ENCODE results near the gene ATG2B.

Gene ATG2B

DNA sequence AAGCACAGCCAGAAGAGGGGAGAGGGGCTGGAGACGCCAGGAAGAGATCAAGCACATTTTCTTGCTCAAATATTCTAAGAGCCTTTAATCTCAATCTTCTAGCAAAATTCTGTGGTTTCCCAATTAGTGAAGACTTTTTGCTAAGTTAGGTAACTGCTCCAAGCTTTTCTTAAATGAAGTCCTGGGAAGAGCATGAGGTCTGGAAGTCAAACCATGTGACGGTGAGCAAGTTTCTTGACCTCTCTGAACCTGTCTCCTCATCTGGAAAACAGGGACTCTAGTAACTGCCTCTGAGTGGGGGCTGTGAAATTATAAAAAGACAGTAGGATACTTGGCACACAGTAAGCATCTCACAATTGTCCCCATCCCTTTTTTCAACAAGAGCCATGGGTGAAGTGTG is 83.0 kb downstream of the ATG2B start:
- H3K4me3 ChIP-seq (ENCODE audit: low read length), result no peak overlapping the region
- H3K79me2 ChIP-seq (ENCODE audit: control insufficient read depth, insufficient read depth, low read length), result no peaks in the 10 kb centered on the region
- H3K23ac ChIP-seq (ENCODE audit: low read length), result no peak overlapping the region
- no peak overlapping the region for H3K18ac ChIP-seq (ENCODE audit: low read length)
- H3K56ac ChIP-seq (ENCODE audit: low read length), result no peak overlapping the region
- no peak overlapping the region for H4K5ac ChIP-seq (ENCODE audit: low read length)
- H3K27me3 ChIP-seq (ENCODE audit: insufficient read depth, low read length, poor library complexity), result no peaks in the 10 kb centered on the region
- no peak overlapping the region for H3K4ac ChIP-seq (ENCODE audit: low read depth, low read length)
- no peak overlapping the region for H2BK5ac ChIP-seq (ENCODE audit: low read length)
- H3K9ac ChIP-seq (ENCODE audit: low read length), result no peak overlapping the region
- no peak overlapping the region for H3K4me2 ChIP-seq (ENCODE audit: low read length)
- no peak for DNase-seq
- H2BK120ac ChIP-seq (ENCODE audit: low read depth, low read length), result no peak overlapping the region
- no peak overlapping the region for H4K8ac ChIP-seq (ENCODE audit: low read depth, low read length)
- H2BK15ac ChIP-seq (replicated peaks; ENCODE audit: low read depth), result no peak overlapping the region
- no peaks in the 10 kb centered on the region for H3K79me1 ChIP-seq (ENCODE audit: low read length)
- no CpG with 5 or more reads among the region's 2 CpGs for WGBS (ENCODE audit: extremely low coverage, insufficient coverage, low lambda C conversion rate)
- no peaks in the 10 kb centered on the region for H3K4me1 ChIP-seq (ENCODE audit: control insufficient read depth, low read depth, low read length)
- no peak overlapping the region for H3K27ac ChIP-seq (ENCODE audit: low read depth, low read length)
- H3K36me3 ChIP-seq (ENCODE audit: control insufficient read depth, insufficient read depth, low read length), result no peaks in the 10 kb centered on the region
- H2AK5ac ChIP-seq (ENCODE audit: low read length), result no peak overlapping the region

DNA sequence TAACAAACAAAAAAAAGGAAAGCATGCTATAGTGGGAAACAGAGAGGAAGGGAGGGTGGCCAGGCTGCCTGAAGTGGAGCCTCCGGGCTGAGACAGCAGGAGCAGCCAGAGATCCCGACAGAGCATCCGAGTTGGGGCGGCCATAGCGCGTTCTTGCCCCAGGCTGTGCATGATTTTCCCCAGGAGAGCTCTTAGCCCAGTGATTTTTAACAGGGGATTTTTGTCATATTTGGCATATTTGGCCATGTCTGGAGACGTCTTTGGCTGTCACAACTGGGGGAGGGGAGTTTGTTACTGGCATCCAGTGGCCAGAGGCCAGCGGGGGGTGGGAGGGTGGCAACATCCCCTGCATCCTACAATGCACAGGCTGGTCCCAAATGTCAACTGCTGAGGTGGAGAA is 83.6 kb downstream of the ATG2B start:
- H3K27ac ChIP-seq (ENCODE audit: low read depth, low read length), result no peak overlapping the region
- no peaks in the 10 kb centered on the region for H3K4me1 ChIP-seq (ENCODE audit: control insufficient read depth, low read depth, low read length)
- no peak overlapping the region for H2BK15ac ChIP-seq (replicated peaks; ENCODE audit: low read depth)
- H3K23ac ChIP-seq (ENCODE audit: low read length), result no peak overlapping the region
- H3K79me1 ChIP-seq (ENCODE audit: low read length), result no peaks in the 10 kb centered on the region
- no peak overlapping the region for H2BK5ac ChIP-seq (ENCODE audit: low read length)
- H2AK5ac ChIP-seq (ENCODE audit: low read length), result no peak overlapping the region
- no CpG with 5 or more reads among the region's 8 CpGs for WGBS (ENCODE audit: extremely low coverage, insufficient coverage, low lambda C conversion rate)
- H3K18ac ChIP-seq (ENCODE audit: low read length), result no peak overlapping the region
- no peak overlapping the region for H2BK120ac ChIP-seq (ENCODE audit: low read depth, low read length)
- H3K36me3 ChIP-seq (ENCODE audit: control insufficient read depth, insufficient read depth, low read length), result no peaks in the 10 kb centered on the region
- no peak for DNase-seq
- H3K9ac ChIP-seq (ENCODE audit: low read length), result no peak overlapping the region
- no peak overlapping the region for H3K4me2 ChIP-seq (ENCODE audit: low read length)
- no peak overlapping the region for H3K56ac ChIP-seq (ENCODE audit: low read length)
- H3K79me2 ChIP-seq (ENCODE audit: control insufficient read depth, insufficient read depth, low read length), result no peaks in the 10 kb centered on the region
- no peak overlapping the region for H4K5ac ChIP-seq (ENCODE audit: low read length)
- H3K27me3 ChIP-seq (ENCODE audit: insufficient read depth, low read length, poor library complexity), result no peaks in the 10 kb centered on the region
- H4K8ac ChIP-seq (ENCODE audit: low read depth, low read length), result no peak overlapping the region
- H3K4ac ChIP-seq (ENCODE audit: low read depth, low read length), result no peak overlapping the region
- H3K4me3 ChIP-seq (ENCODE audit: low read length), result no peak overlapping the region

DNA sequence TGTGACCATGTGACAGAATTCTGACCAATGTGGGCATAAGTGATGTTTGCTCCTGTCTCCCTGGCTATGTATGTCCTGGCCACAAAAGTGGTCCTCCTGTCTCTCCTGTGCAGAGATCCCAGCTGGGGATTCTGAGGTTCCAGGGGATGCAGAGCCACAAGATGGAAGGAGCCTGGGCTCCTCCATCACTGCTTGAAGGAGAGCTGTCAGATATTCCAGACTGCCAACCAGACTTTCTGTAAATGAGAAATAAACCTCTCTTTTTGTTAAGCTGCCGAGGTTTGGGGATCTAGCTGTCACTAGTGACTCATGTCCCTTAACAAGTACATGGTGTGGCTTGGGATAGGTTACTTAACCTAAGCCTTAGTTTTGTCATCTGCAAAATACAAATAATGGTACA is 85.3 kb downstream of the ATG2B start:
- Histone ChIP-seq H3K23ac (ENCODE audit: low read length) (no peak overlapping the region), H3K4me1 (ENCODE audit: control insufficient read depth, low read depth, low read length) (no peaks in the 10 kb centered on the region), H3K4me3 (ENCODE audit: low read length) (no peak overlapping the region), H3K79me2 (ENCODE audit: control insufficient read depth, insufficient read depth, low read length) (no peaks in the 10 kb centered on the region), H3K27ac (ENCODE audit: low read depth, low read length) (no peak overlapping the region), H3K4ac (ENCODE audit: low read depth, low read length) (no peak overlapping the region), H4K8ac (ENCODE audit: low read depth, low read length) (no peak overlapping the region), H2AK5ac (ENCODE audit: low read length) (no peak overlapping the region), H3K4me2 (ENCODE audit: low read length) (no peak overlapping the region), H3K27me3 (ENCODE audit: insufficient read depth, low read length, poor library complexity) (no peaks in the 10 kb centered on the region), H3K56ac (ENCODE audit: low read length) (no peak overlapping the region), H3K18ac (ENCODE audit: low read length) (no peak overlapping the region), H3K36me3 (ENCODE audit: control insufficient read depth, insufficient read depth, low read length) (no peaks in the 10 kb centered on the region), H2BK5ac (ENCODE audit: low read length) (no peak overlapping the region), H4K5ac (ENCODE audit: low read length) (no peak overlapping the region), H3K79me1 (ENCODE audit: low read length) (no peaks in the 10 kb centered on the region), H2BK15ac (replicated peaks; ENCODE audit: low read depth) (no peak overlapping the region), H3K9ac (ENCODE audit: low read length) (no peak overlapping the region), H2BK120ac (ENCODE audit: low read depth, low read length) (no peak overlapping the region)
- WGBS (ENCODE audit: extremely low coverage, insufficient coverage, low lambda C conversion rate), result no CpG with 5 or more reads among the region's 1 CpG
- no peak for DNase-seq

DNA sequence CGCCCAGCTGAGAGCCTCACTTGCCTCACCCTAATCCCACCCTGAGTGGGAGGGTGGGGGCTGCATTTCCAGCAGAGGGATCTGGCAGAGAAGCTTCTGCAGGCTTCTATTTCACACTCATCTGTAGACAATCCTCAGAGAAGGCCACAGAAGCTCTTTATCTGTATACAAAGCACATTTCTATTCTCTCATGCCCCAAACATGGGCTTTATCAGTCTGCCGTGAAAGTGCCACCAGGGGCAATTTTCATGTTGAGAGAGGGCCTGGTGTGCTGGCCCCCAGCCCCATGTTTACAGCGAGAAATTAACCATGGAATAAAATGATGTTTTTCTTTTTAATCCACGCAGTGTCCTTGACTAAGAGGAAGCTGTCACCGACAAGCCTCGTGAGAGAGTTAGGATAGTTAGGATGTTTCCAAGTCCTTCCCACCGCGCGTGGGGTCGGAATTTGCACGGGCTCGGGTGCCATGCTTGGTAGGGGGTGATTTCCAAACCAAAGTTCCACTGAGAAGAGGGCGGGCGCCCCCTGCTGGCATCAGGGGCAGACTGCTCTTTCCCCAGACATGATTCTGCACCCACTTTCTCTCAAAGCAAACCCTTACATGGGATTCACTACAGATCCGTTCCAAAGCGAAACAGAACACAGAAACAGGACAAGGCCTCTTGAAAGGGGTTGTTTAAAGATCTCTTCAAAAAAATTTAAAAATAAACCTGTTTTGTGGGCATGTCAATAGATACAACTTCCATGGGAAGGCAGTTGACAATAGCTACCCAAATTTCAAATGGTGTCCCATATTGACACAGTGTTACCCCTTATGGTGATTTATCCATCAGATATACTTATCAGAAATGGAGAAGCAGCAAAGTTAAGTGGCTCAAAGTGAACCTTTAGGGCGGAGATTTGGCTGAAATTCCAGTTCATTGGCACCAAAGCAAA is 87.7 kb downstream of the ATG2B start:
- H3K27ac ChIP-seq (ENCODE audit: low read depth, low read length), result no peak overlapping the region
- H3K36me3 ChIP-seq (ENCODE audit: control insufficient read depth, insufficient read depth, low read length), result no peaks in the 10 kb centered on the region
- no peaks in the 10 kb centered on the region for H3K79me1 ChIP-seq (ENCODE audit: low read length)
- H3K4me2 ChIP-seq (ENCODE audit: low read length), result no peak overlapping the region
- no peak overlapping the region for H2BK5ac ChIP-seq (ENCODE audit: low read length)
- no peak overlapping the region for H3K4me3 ChIP-seq (ENCODE audit: low read length)
- no peaks in the 10 kb centered on the region for H3K79me2 ChIP-seq (ENCODE audit: control insufficient read depth, insufficient read depth, low read length)
- no peak overlapping the region for H3K9ac ChIP-seq (ENCODE audit: low read length)
- no CpG with 5 or more reads among the region's 17 CpGs for WGBS (ENCODE audit: extremely low coverage, insufficient coverage, low lambda C conversion rate)
- no peak overlapping the region for H2BK15ac ChIP-seq (replicated peaks; ENCODE audit: low read depth)
- H3K27me3 ChIP-seq (ENCODE audit: insufficient read depth, low read length, poor library complexity), result no peaks in the 10 kb centered on the region
- no peak overlapping the region for H2BK120ac ChIP-seq (ENCODE audit: low read depth, low read length)
- H3K23ac ChIP-seq (ENCODE audit: low read length), result no peak overlapping the region
- no peak overlapping the region for H4K8ac ChIP-seq (ENCODE audit: low read depth, low read length)
- no peak overlapping the region for H3K4ac ChIP-seq (ENCODE audit: low read depth, low read length)
- H3K56ac ChIP-seq (ENCODE audit: low read length), result peak overlapping the region; percentile 5
- DNase-seq, result peak; percentile 63
- no peak overlapping the region for H3K18ac ChIP-seq (ENCODE audit: low read length)
- no peaks in the 10 kb centered on the region for H3K4me1 ChIP-seq (ENCODE audit: control insufficient read depth, low read depth, low read length)
- H2AK5ac ChIP-seq (ENCODE audit: low read length), result no peak overlapping the region
- no peak overlapping the region for H4K5ac ChIP-seq (ENCODE audit: low read length)

DNA sequence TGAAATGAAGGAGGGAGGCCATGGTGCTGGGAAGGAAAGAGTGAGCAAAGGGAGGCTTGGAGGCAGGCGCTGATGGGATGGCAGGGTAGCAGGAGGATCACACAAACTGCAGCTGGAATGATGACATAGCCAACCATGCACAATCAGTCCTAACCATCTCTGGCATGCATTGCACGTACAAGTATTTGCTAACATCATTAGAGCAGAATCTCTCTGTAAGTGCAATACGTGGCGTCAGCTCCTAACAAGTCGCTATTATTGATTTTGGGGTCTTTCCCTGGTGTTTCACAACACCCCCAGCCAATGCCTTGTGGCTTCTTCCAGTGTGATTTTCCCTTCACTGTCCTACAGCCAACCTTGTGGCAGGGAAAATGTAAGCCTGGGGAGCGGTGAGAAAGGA is 88.6 kb downstream of the ATG2B start:
- WGBS (ENCODE audit: extremely low coverage, insufficient coverage, low lambda C conversion rate), result no CpG with 5 or more reads among the region's 6 CpGs

DNA sequence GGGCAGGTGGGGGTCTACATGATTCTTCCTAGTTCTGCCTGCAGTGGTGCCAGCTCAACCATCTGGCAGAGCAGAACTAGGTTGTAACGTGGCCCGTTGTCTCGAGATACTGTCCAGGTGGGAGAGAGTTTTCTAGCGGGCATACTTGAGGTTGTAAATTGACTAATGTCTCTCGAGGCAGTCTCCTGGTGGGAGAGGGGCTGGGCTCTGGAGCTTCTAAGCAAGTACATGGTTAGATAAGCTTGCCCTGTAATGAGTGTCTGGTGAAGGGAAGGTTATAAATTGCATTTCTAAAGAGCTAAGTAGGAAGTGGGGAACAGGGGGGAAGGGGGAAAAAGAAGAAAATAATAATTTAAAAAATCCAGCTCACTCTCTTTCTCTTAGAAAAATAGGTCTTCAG is 89.0 kb downstream of the ATG2B start:
- Histone ChIP-seq H3K9ac (ENCODE audit: low read length) (no peak overlapping the region), H3K27ac (ENCODE audit: low read depth, low read length) (no peak overlapping the region), H2AK5ac (ENCODE audit: low read length) (no peak overlapping the region), H3K18ac (ENCODE audit: low read length) (no peak overlapping the region), H3K56ac (ENCODE audit: low read length) (no peak overlapping the region), H2BK120ac (ENCODE audit: low read depth, low read length) (no peak overlapping the region), H4K8ac (ENCODE audit: low read depth, low read length) (no peak overlapping the region), H3K36me3 (ENCODE audit: control insufficient read depth, insufficient read depth, low read length) (no peaks in the 10 kb centered on the region), H3K23ac (ENCODE audit: low read length) (no peak overlapping the region), H3K4me3 (ENCODE audit: low read length) (no peak overlapping the region), H3K79me2 (ENCODE audit: control insufficient read depth, insufficient read depth, low read length) (no peaks in the 10 kb centered on the region), H3K4ac (ENCODE audit: low read depth, low read length) (no peak overlapping the region), H3K4me1 (ENCODE audit: control insufficient read depth, low read depth, low read length) (no peaks in the 10 kb centered on the region), H4K5ac (ENCODE audit: low read length) (no peak overlapping the region), H2BK5ac (ENCODE audit: low read length) (no peak overlapping the region), H3K4me2 (ENCODE audit: low read length) (no peak overlapping the region), H3K27me3 (ENCODE audit: insufficient read depth, low read length, poor library complexity) (no peaks in the 10 kb centered on the region), H2BK15ac (replicated peaks; ENCODE audit: low read depth) (no peak overlapping the region), H3K79me1 (ENCODE audit: low read length) (no peaks in the 10 kb centered on the region)
- DNase-seq, result no peak
- no CpG with 5 or more reads among the region's 5 CpGs for WGBS (ENCODE audit: extremely low coverage, insufficient coverage, low lambda C conversion rate)

More for the DNA sequence above, 88.6 kb downstream of the ATG2B start:
- no peaks in the 10 kb centered on the region for H3K27me3 ChIP-seq (ENCODE audit: insufficient read depth, low read length, poor library complexity)
- H3K4me3 ChIP-seq (ENCODE audit: low read length), result no peak overlapping the region
- no peak overlapping the region for H4K5ac ChIP-seq (ENCODE audit: low read length)
- H3K4ac ChIP-seq (ENCODE audit: low read depth, low read length), result no peak overlapping the region
- DNase-seq, result no peak
- no peak overlapping the region for H2BK5ac ChIP-seq (ENCODE audit: low read length)
- no peaks in the 10 kb centered on the region for H3K79me1 ChIP-seq (ENCODE audit: low read length)
- no peak overlapping the region for H2BK15ac ChIP-seq (replicated peaks; ENCODE audit: low read depth)
- no peak overlapping the region for H2BK120ac ChIP-seq (ENCODE audit: low read depth, low read length)
- H3K23ac ChIP-seq (ENCODE audit: low read length), result no peak overlapping the region
- no peaks in the 10 kb centered on the region for H3K4me1 ChIP-seq (ENCODE audit: control insufficient read depth, low read depth, low read length)
- H3K27ac ChIP-seq (ENCODE audit: low read depth, low read length), result no peak overlapping the region
- H4K8ac ChIP-seq (ENCODE audit: low read depth, low read length), result no peak overlapping the region
- H3K18ac ChIP-seq (ENCODE audit: low read length), result no peak overlapping the region
- H3K4me2 ChIP-seq (ENCODE audit: low read length), result no peak overlapping the region
- H3K79me2 ChIP-seq (ENCODE audit: control insufficient read depth, insufficient read depth, low read length), result no peaks in the 10 kb centered on the region
- H3K9ac ChIP-seq (ENCODE audit: low read length), result no peak overlapping the region
- H2AK5ac ChIP-seq (ENCODE audit: low read length), result no peak overlapping the region
- peak overlapping the region; percentile 22 for H3K56ac ChIP-seq (ENCODE audit: low read length)
- no peaks in the 10 kb centered on the region for H3K36me3 ChIP-seq (ENCODE audit: control insufficient read depth, insufficient read depth, low read length)
